Measurements from ENCODE around the gene DZIP1L. TPM values are rescaled to one million over a fixed set of nuclear protein-coding genes. Genes with fewer than 3 reads are reported as not detected.
"Not testable (repeated sequence)": the region's sequence is repeated elsewhere in the genome, so short reads cannot be mapped to it uniquely, and the experiment has no call there.

DZIP1L gene
- total RNA-seq, 1 donor from 2014 or later, result 0.15 TPM

DNA sequence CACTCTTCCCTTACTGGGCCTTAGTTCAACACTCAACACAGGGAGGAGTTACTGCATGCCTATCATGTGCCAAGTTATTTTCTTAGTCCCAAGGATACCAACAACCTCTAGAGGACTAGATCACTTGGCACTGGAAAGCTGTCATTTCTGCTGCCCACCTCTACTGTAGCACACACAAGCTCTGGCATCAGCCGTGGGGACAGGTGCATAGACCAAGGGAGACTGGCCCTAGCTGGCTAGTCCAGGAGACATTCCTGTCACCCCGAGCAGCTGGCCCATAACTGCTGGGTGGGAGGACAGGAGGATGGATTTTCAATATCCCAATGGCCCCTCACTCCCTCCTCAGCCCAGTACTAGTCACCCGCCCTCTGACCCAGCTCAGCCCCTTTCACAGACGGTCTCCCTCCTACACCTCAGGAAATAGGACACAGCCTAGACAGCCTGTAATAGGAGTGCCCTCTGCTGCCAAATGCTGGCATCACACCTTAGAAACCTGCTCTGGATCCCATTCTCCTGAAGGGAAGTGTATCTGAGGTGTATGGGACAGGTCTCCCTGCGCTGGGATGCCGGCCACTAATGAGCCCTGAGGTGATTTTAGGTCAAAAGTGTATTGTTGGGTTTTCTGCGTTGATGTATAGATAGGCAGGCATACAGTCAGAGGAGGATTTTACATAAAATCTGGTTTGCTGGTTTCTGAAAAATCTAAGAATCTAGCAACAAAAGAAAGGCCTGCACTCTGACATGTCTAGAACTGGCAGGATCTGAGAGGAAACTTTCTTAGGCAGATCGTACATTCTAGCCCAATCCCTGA lies 3.4 kb upstream of the DZIP1L start:
- intact Hi-C loops (cut with micrococcal nuclease), result loop anchor here (1.0 to 10.0 kb wide), 3 partner anchors 37 to 144 kb away; no protein-coding TSS in a partner anchor

- intact Hi-C loops (cut with micrococcal nuclease), result loop anchor here (10.0 kb wide), 1 partner anchor 140 kb away; no protein-coding TSS in a partner anchor
Observed at GRCh38 chr3:138114431-138114918, 933 bp downstream of the DZIP1L start.

GRCh38 chr3:138113326-138113725 lies 2.1 kb downstream of the DZIP1L start:
- intact Hi-C loops (cut with micrococcal nuclease), result loop anchor here (10.0 kb wide), 1 partner anchor 139 kb away; no protein-coding TSS in a partner anchor

- intact Hi-C loops (cut with micrococcal nuclease), result loop anchor here (10.0 kb wide), 1 partner anchor 138 kb away; no protein-coding TSS in a partner anchor
Observed at GRCh38 chr3:138112362-138112761, 3.0 kb downstream of the DZIP1L start.

- intact Hi-C loops (cut with micrococcal nuclease), result no loop called here
Observed at GRCh38 chr3:138105598-138105997, 9.8 kb downstream of the DZIP1L start.

GRCh38 chr3:138103466-138103865 lies 11.9 kb downstream of the DZIP1L start:
- intact Hi-C loops (cut with micrococcal nuclease), result no loop called here

GRCh38 chr3:138101351-138101940 lies 14.0 kb downstream of the DZIP1L start:
- intact Hi-C loops (cut with micrococcal nuclease), result not testable (repeated sequence)

DNA sequence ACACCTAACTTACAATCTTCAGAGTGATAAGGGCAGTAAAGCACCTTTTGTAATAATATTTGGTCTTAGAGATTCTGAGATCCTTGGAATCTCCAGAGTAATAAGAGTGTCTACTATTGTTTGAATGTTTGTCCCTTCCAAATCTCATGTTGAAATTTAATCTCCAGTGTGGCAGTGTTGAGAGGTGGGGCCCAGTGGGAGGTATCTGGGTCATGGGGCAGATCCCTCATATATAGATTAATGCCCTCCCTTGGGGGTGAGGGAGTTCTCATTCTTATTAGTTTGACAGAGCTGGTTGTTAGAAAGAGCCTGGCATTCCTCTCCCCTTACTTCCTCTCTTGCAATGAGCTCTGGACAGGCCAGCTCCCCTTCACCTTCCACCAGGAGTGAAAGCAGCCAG lies 16.0 kb downstream of the DZIP1L start:
- intact Hi-C loops (cut with micrococcal nuclease), result no loop called here

- intact Hi-C loops (cut with micrococcal nuclease), result no loop called here
Observed at GRCh38 chr3:138097192-138098172, 17.9 kb downstream of the DZIP1L start.

GRCh38 chr3:138093721-138094120 lies 21.7 kb downstream of the DZIP1L start:
- intact Hi-C loops (cut with micrococcal nuclease), result no loop called here

GRCh38 chr3:138092023-138092422 lies 23.4 kb downstream of the DZIP1L start:
- intact Hi-C loops (cut with micrococcal nuclease), result no loop called here

- intact Hi-C loops (cut with micrococcal nuclease), result no loop called here
Observed at GRCh38 chr3:138089091-138089490, 26.3 kb downstream of the DZIP1L start.

DNA sequence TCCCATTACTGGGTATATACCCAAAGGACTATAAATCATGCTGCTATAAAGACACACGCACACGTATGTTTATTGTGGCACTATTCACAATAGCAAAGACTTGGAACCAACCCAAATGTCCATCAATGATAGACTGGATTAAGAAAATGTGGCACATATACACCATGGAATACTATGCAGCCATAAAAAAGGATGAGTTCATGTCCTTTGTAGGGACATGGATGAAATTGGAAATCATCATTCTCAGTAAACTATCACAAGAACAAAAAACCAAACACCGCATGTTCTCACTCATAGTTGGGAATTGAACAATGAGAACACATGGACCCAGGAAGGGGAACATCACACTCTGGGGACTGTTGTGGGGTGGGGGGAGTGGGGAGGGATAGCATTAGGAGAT lies 29.7 kb downstream of the DZIP1L start:
- intact Hi-C loops (cut with micrococcal nuclease), result not testable (repeated sequence)

- intact Hi-C loops (cut with micrococcal nuclease), result loop anchor here (5.0 kb wide), 2 partner anchors 33 to 243 kb away; partner anchors contain the start of genes DZIP1L and NME9
Observed at GRCh38 chr3:138084196-138084595, 31.2 kb downstream of the DZIP1L start.

DNA sequence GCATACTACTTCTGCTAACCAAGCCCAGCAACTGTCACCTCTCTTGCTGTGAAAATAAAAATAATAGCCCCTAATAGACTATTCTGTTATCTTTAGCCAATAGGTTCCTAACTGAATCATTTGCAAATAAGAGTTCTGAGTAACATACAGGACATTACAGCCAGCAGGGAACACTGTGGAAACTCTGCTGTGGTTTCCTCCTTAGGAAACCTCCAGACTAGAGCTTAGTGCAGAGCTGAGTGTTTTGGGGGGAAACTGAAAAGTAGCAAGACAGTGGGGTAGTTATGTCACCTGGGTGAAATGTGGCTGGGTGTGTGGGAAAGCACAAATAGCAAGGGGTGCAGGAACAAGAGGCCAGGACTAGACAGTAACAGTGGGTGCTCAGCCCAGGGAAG lies 32.4 kb downstream of the DZIP1L start:
- intact Hi-C loops (cut with micrococcal nuclease), result loop anchor here (1.0 to 5.0 kb wide), 4 partner anchors 15 to 244 kb away; partner anchors contain the start of genes DBR1, DZIP1L and NME9

- intact Hi-C loops (cut with micrococcal nuclease), result loop anchor here (1.0 to 5.0 kb wide), 4 partner anchors 14 to 245 kb away; partner anchors contain the start of genes DBR1, DZIP1L and NME9
Observed at GRCh38 chr3:138082085-138082991, 33.1 kb downstream of the DZIP1L start.

GRCh38 chr3:138081371-138082084 lies 33.9 kb downstream of the DZIP1L start:
- intact Hi-C loops (cut with micrococcal nuclease), result loop anchor here (1.0 to 5.0 kb wide), 4 partner anchors 13 to 246 kb away; partner anchors contain the start of genes DBR1, DZIP1L and NME9

- intact Hi-C loops (cut with micrococcal nuclease), result loop anchor here (5.0 kb wide), 2 partner anchors 37 to 247 kb away; partner anchors contain the start of genes DZIP1L and NME9
Observed at GRCh38 chr3:138079901-138080300, 35.5 kb downstream of the DZIP1L start.

GRCh38 chr3:138078901-138079344 lies 36.5 kb downstream of the DZIP1L start:
- intact Hi-C loops (cut with micrococcal nuclease), result no loop called here
